OCI-LY1 (cell line): ENCODE results near the gene HDHD5.

Experiments
- H2AFZ ChIP-seq: fragments of 200-600 bp; sonication (generic), shearing (Covaris generic); 2 replicates; pipeline ENCODE4 v1.6.0; 2014; ENCODE audit warnings: antibody characterized with exemption, mild to moderate bottlenecking, low read length
- H3F3A ChIP-seq: fragments of 200-600 bp; sonication (generic), shearing (Covaris generic); 2 replicates; pipeline ENCODE4 v1.6.0; 2014; ENCODE audit warnings: mild to moderate bottlenecking, antibody characterized with exemption, low read length, moderate library complexity; ENCODE audit not compliant: insufficient read depth
- H3K27ac ChIP-seq: fragments of 200-600 bp; sonication (generic); 2 replicates; pipeline ENCODE4 v1.5.1; 2014; ENCODE audit warnings: low read length, mixed run types, mild to moderate bottlenecking, low read depth; ENCODE audit not compliant: poor library complexity, severe bottlenecking
- H3K27me3 ChIP-seq: fragments of 200-600 bp; sonication (generic); 2 replicates; pipeline ENCODE4 v1.6.0; 2014; ENCODE audit warnings: antibody characterized with exemption, mild to moderate bottlenecking, low read length, moderate library complexity; ENCODE audit not compliant: insufficient read depth
- H3K36me3 ChIP-seq: fragments of 200-600 bp; sonication (generic); 2 replicates; pipeline ENCODE4 v1.6.1; 2014; ENCODE audit warnings: mild to moderate bottlenecking, antibody characterized with exemption, low read length, moderate library complexity, mixed read lengths; ENCODE audit not compliant: insufficient read depth
- H3K4me1 ChIP-seq: fragments of 200-600 bp; sonication (generic); 2 replicates; pipeline ENCODE4 v1.5.1; 2014; ENCODE audit warnings: mild to moderate bottlenecking, low read length, moderate library complexity; ENCODE audit not compliant: insufficient read depth, severe bottlenecking
- H3K4me2 ChIP-seq: fragments of 200-600 bp; sonication (generic), shearing (Covaris generic); 2 replicates; pipeline ENCODE4 v1.6.1; 2014; ENCODE audit warnings: low read length
- H3K4me3 ChIP-seq: fragments of 200-600 bp; sonication (generic); 2 replicates; pipeline ENCODE4 v1.5.1; 2014; ENCODE audit warnings: low read length, low read depth, mild to moderate bottlenecking, mixed read lengths; ENCODE audit not compliant: poor library complexity, severe bottlenecking
- H3K79me2 ChIP-seq: fragments of 200-600 bp; shearing (Covaris generic); 2 replicates; pipeline ENCODE4 v1.6.1; 2016; ENCODE audit warnings: mixed run types, low read length, mixed read lengths; ENCODE audit not compliant: insufficient read depth
- H3K9ac ChIP-seq: fragments of 200-600 bp; sonication (generic), shearing (Covaris generic); 2 replicates; pipeline ENCODE4 v1.6.1; 2014; ENCODE audit warnings: mild to moderate bottlenecking, low read length, mixed read lengths
- H3K9me2 ChIP-seq: fragments of 200-600 bp; sonication (generic), shearing (Covaris generic); 2 replicates; pipeline ENCODE4 v1.6.1; 2014; ENCODE audit warnings: low read depth, mild to moderate bottlenecking, low read length, mixed read lengths
- H3K9me3 ChIP-seq: fragments of 200-600 bp; shearing (Covaris generic); 2 replicates; pipeline ENCODE4 v1.6.1; 2014; ENCODE audit warnings: low read length, mixed read lengths
- H4K20me1 ChIP-seq: fragments of 200-600 bp; sonication (generic), shearing (Covaris generic); 2 replicates; pipeline ENCODE4 v1.6.0; 2016; ENCODE audit warnings: mild to moderate bottlenecking, low read length; ENCODE audit not compliant: insufficient read depth
- EZH2 ChIP-seq: fragments of 200-600 bp; sonication (generic), shearing (Covaris generic); IDR thresholded peaks from 2 replicates; pipeline ENCODE4 v1.8.0; 2017; ENCODE audit warnings: borderline replicate concordance, mixed run types, mild to moderate bottlenecking, antibody characterized with exemption, low read length, moderate library complexity, mixed read lengths
- TF ChIP-seq, protein P1 (sequence below): fragments of 200-600 bp; sonication (generic), shearing (Covaris generic); IDR thresholded peaks from 2 replicates; pipeline ENCODE4 v1.5.1; 2017; ENCODE audit warnings: mild to moderate bottlenecking, antibody characterized with exemption, low read length, moderate library complexity, mixed read lengths

Gene HDHD5

GRCh38 chr22:17157714-17158113 is 1.4 kb downstream of the HDHD5 start:
- H3K4me3 ChIP-seq: peak overlapping the region; percentile 96
- no peaks in the 10 kb centered on the region for H3K27me3 ChIP-seq
- H3K27ac ChIP-seq: no peak overlapping the region
- peaks cover 10% of the 10 kb centered on the region for H3K79me2 ChIP-seq
- peak overlapping the region; percentile 29 for H3K9ac ChIP-seq
- no peaks in the 10 kb centered on the region for H4K20me1 ChIP-seq
- peaks cover 30% of the 10 kb centered on the region for H3K4me1 ChIP-seq
- peaks cover 3% of the 10 kb centered on the region; the same call in 1 of the 2 replicates for H3K36me3 ChIP-seq
- no peaks in the 10 kb centered on the region for H3K9me3 ChIP-seq
- no peaks in the 10 kb centered on the region for H3F3A ChIP-seq
- H2AFZ ChIP-seq: no peak overlapping the region
- TF ChIP-seq, protein P1, sequence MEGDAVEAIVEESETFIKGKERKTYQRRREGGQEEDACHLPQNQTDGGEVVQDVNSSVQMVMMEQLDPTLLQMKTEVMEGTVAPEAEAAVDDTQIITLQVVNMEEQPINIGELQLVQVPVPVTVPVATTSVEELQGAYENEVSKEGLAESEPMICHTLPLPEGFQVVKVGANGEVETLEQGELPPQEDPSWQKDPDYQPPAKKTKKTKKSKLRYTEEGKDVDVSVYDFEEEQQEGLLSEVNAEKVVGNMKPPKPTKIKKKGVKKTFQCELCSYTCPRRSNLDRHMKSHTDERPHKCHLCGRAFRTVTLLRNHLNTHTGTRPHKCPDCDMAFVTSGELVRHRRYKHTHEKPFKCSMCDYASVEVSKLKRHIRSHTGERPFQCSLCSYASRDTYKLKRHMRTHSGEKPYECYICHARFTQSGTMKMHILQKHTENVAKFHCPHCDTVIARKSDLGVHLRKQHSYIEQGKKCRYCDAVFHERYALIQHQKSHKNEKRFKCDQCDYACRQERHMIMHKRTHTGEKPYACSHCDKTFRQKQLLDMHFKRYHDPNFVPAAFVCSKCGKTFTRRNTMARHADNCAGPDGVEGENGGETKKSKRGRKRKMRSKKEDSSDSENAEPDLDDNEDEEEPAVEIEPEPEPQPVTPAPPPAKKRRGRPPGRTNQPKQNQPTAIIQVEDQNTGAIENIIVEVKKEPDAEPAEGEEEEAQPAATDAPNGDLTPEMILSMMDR: no peak
- no peak for TF ChIP-seq EZH2
- no peaks in the 10 kb centered on the region for H3K9me2 ChIP-seq
- peak overlapping the region; percentile 97 for H3K4me2 ChIP-seq

DNA sequence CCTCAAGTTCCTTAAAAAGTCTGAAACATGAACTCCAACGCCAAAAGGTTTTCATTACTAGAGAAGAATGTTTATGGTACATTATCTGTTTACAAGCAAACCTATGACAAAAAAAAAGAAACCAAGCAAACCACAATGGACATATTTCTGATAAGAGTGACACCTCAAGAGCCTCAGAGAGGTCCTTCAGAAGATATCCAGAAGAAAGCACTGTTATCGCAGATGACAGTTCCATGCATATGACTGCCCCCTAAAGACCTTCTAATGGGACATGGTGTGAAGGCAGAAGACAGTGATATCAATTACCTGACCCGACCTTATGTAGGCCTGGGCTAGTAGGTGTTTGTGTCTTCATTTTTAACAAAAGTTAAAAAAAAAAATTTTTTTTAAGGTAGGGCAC is 3.1 kb downstream of the HDHD5 start:
- Histone ChIP-seq H4K20me1 (no peaks in the 10 kb centered on the region), H3K9me3 (no peaks in the 10 kb centered on the region), H3K79me2 (peaks cover 22% of the 10 kb centered on the region), H3K4me2 (peak overlapping the region; percentile 38; the same call in 1 of the 2 replicates), H3K4me1 (peaks cover 30% of the 10 kb centered on the region), H3K27me3 (no peaks in the 10 kb centered on the region), H3K4me3 (peak overlapping the region; percentile 3), H2AFZ (no peak overlapping the region), H3K9me2 (no peaks in the 10 kb centered on the region), H3K36me3 (peaks cover 3% of the 10 kb centered on the region; the same call in 1 of the 2 replicates), H3K27ac (no peak overlapping the region), H3F3A (no peaks in the 10 kb centered on the region), H3K9ac (no peak overlapping the region)
- TF ChIP-seq EZH2: no peak
- TF ChIP-seq, protein P1: no peak

DNA sequence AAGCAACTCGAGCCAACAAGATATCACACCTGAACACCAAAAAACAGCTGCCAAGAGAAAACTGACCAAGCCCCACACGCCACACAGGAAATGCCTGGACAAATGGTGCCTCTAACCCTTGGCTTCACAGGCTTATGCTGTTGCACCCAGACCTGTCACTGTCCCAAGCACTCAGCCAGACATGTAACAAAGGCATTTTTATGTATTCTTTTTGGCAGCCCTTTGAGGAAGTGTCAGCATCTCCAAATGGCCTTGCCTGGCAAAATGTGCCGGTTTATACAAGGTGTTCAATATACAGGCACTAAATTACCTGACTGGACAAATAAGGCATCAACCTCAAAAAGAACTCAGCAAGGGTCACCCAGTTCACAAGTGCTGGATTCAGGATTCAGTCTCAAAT is 6.1 kb downstream of the HDHD5 start:
- Histone ChIP-seq H4K20me1 (no peaks in the 10 kb centered on the region), H3F3A (no peaks in the 10 kb centered on the region), H3K36me3 (peaks cover 20% of the 10 kb centered on the region), H3K4me1 (peaks cover 16% of the 10 kb centered on the region), H3K4me3 (no peak overlapping the region), H3K79me2 (peaks cover 24% of the 10 kb centered on the region), H2AFZ (no peak overlapping the region), H3K4me2 (no peak overlapping the region), H3K27me3 (no peaks in the 10 kb centered on the region), H3K27ac (no peak overlapping the region), H3K9ac (no peak overlapping the region), H3K9me2 (no peaks in the 10 kb centered on the region), H3K9me3 (no peaks in the 10 kb centered on the region)
- TF ChIP-seq EZH2: no peak
- TF ChIP-seq, protein P1: no peak
